Measurements from ENCODE around the gene TBPL2.
A peak's percentile ranks its signal among the peaks of the same experiment; 100 is the strongest.
"Not testable (repeated sequence)": the region's sequence is repeated elsewhere in the genome, so short reads cannot be mapped to it uniquely, and the experiment has no call there.

The TBPL2 gene

GRCh38 chr14:55440385-55440784 is at the start of gene TBPL2:
TBPL2 (minus strand) TSS chr14:55440616; CDS start chr14:55440449, 167 bp downstream.
- DNase-seq (ENCODE audit: low spot score) = no peak

GRCh38 chr14:55488204-55488603 is 47.8 kb upstream of the TBPL2 start:
- no peak for DNase-seq (ENCODE audit: low spot score)

GRCh38 chr14:55482936-55483605 is 42.7 kb upstream of the TBPL2 start:
- no peak for DNase-seq (ENCODE audit: low spot score)

- no peak for DNase-seq (ENCODE audit: low spot score)
Observed at GRCh38 chr14:55481769-55482168, 41.4 kb upstream of the TBPL2 start.

GRCh38 chr14:55477680-55478079 is 37.3 kb upstream of the TBPL2 start:
- DNase-seq (ENCODE audit: low spot score) = no peak

- DNase-seq (ENCODE audit: low spot score) = not testable (repeated sequence)
Observed at GRCh38 chr14:55476448-55476847, 36.0 kb upstream of the TBPL2 start.

- no peak for DNase-seq (ENCODE audit: low spot score)
Observed at GRCh38 chr14:55473786-55474185, 33.4 kb upstream of the TBPL2 start.

- no peak for DNase-seq (ENCODE audit: low spot score)
Observed at GRCh38 chr14:55470025-55470424, 29.6 kb upstream of the TBPL2 start.

- no peak for DNase-seq (ENCODE audit: low spot score)
Observed at GRCh38 chr14:55467307-55467706, 26.9 kb upstream of the TBPL2 start.

GRCh38 chr14:55458800-55459515 is 18.5 kb upstream of the TBPL2 start:
- DNase-seq (ENCODE audit: low spot score) = peak; percentile 45

GRCh38 chr14:55457496-55457895 is 17.1 kb upstream of the TBPL2 start:
- no peak for DNase-seq (ENCODE audit: low spot score)

- not testable (repeated sequence) for DNase-seq (ENCODE audit: low spot score)
Observed at GRCh38 chr14:55456411-55456810, 16.0 kb upstream of the TBPL2 start.

GRCh38 chr14:55454264-55455002 is 14.0 kb upstream of the TBPL2 start:
- DNase-seq (ENCODE audit: low spot score) = peak; percentile 67

- no peak for DNase-seq (ENCODE audit: low spot score)
Observed at GRCh38 chr14:55451950-55452349, 11.5 kb upstream of the TBPL2 start.

- no peak for DNase-seq (ENCODE audit: low spot score)
Observed at GRCh38 chr14:55451398-55451797, 11.0 kb upstream of the TBPL2 start.

GRCh38 chr14:55450987-55451386 is 10.6 kb upstream of the TBPL2 start:
- no peak for DNase-seq (ENCODE audit: low spot score)

- DNase-seq (ENCODE audit: low spot score) = no peak
Observed at GRCh38 chr14:55450539-55450938, 10.1 kb upstream of the TBPL2 start.

GRCh38 chr14:55450124-55450523 is 9.7 kb upstream of the TBPL2 start:
- no peak for DNase-seq (ENCODE audit: low spot score)

GRCh38 chr14:55449116-55449515 is 8.7 kb upstream of the TBPL2 start:
- DNase-seq (ENCODE audit: low spot score) = no peak

- DNase-seq (ENCODE audit: low spot score) = no peak
Observed at GRCh38 chr14:55448141-55448614, 7.8 kb upstream of the TBPL2 start.

GRCh38 chr14:55446833-55447232 is 6.4 kb upstream of the TBPL2 start:
- DNase-seq (ENCODE audit: low spot score) = no peak

GRCh38 chr14:55446127-55446736 is 5.8 kb upstream of the TBPL2 start:
- peak; percentile 86 for DNase-seq (ENCODE audit: low spot score)

Data from pons (tissue), 1 donor.